ENCODE measurements around the gene MYO7B.

The MYO7B gene

GRCh38 chr2:127545796-127546195, 10.3 kb downstream of the MYO7B start (continued):
- TF ChIP-seq TSHZ2 (CRISPR knock-in tag; IDR thresholded peaks at IDR 0.05) (no peak), PPARA (CRISPR knock-in tag; IDR thresholded peaks at IDR 0.05; ENCODE audit: borderline replicate concordance) (no peak), SNAI2 (CRISPR knock-in tag; IDR thresholded peaks at IDR 0.05) (no peak), ZNF565 (CRISPR knock-in tag; conservative IDR thresholded peaks at IDR 0.05; ENCODE audit: low read depth) (no peak), GLIS3 (CRISPR knock-in tag; IDR thresholded peaks at IDR 0.05) (no peak), ZFP3 (CRISPR knock-in tag; IDR thresholded peaks at IDR 0.05) (no peak)

- no peak for ATAC-seq
- TF ChIP-seq CREB5 (CRISPR knock-in tag; IDR thresholded peaks at IDR 0.05; ENCODE audit: low read depth): no peak
- TF ChIP-seq BACH2 (CRISPR knock-in tag; IDR thresholded peaks at IDR 0.05; ENCODE audit: borderline replicate concordance): no peak
- no peak for TF ChIP-seq ZNF565 (CRISPR knock-in tag; conservative IDR thresholded peaks at IDR 0.05; ENCODE audit: low read depth)
- TF ChIP-seq ZFP30 (CRISPR knock-in tag; IDR thresholded peaks at IDR 0.05): no peak
- no peak for TF ChIP-seq ZFP3 (CRISPR knock-in tag; IDR thresholded peaks at IDR 0.05)
- TF ChIP-seq CSRNP3 (CRISPR knock-in tag; IDR thresholded peaks at IDR 0.05): no peak
- no peak for TF ChIP-seq ARNTL (CRISPR knock-in tag; IDR thresholded peaks at IDR 0.05; ENCODE audit: borderline replicate concordance, low read depth)
- TF ChIP-seq GLIS3 (CRISPR knock-in tag; IDR thresholded peaks at IDR 0.05): no peak
- TF ChIP-seq ESRRG (CRISPR knock-in tag; IDR thresholded peaks at IDR 0.05): no peak
- TF ChIP-seq ISL1 (CRISPR knock-in tag; IDR thresholded peaks at IDR 0.05): no peak
- no peak for TF ChIP-seq ZC3H10 (CRISPR knock-in tag; IDR thresholded peaks at IDR 0.05)
- TF ChIP-seq ZNF8 (CRISPR knock-in tag; IDR thresholded peaks at IDR 0.05): no peak
- no peak for TF ChIP-seq CSDC2 (CRISPR knock-in tag; IDR thresholded peaks at IDR 0.05)
- TF ChIP-seq TOX (CRISPR knock-in tag; IDR thresholded peaks at IDR 0.05; ENCODE audit: borderline replicate concordance): no peak
- no peak for TF ChIP-seq RARB (CRISPR knock-in tag; IDR thresholded peaks at IDR 0.05)
- no peak for TF ChIP-seq SNAI2 (CRISPR knock-in tag; IDR thresholded peaks at IDR 0.05)
- TF ChIP-seq OSR1 (CRISPR knock-in tag; IDR thresholded peaks at IDR 0.05): no peak
- no peak for TF ChIP-seq TCF4 (CRISPR knock-in tag; IDR thresholded peaks at IDR 0.05; ENCODE audit: borderline replicate concordance)
- no peak for TF ChIP-seq PPARA (CRISPR knock-in tag; IDR thresholded peaks at IDR 0.05; ENCODE audit: borderline replicate concordance)
Measured at GRCh38 chr2:127546797-127547196, 11.3 kb downstream of the MYO7B start.

GRCh38 chr2:127551221-127551930, 15.9 kb downstream of the MYO7B start:
- ATAC-seq: no peak
- no peak for TF ChIP-seq OSR1 (CRISPR knock-in tag; IDR thresholded peaks at IDR 0.05)
- TF ChIP-seq ZNF8 (CRISPR knock-in tag; IDR thresholded peaks at IDR 0.05): no peak
- TF ChIP-seq ARNTL (CRISPR knock-in tag; IDR thresholded peaks at IDR 0.05; ENCODE audit: borderline replicate concordance, low read depth): no peak

GRCh38 chr2:127552336-127552735, 16.9 kb downstream of the MYO7B start:
- TF ChIP-seq OSR1 (CRISPR knock-in tag; IDR thresholded peaks at IDR 0.05) (no peak), CREB5 (CRISPR knock-in tag; IDR thresholded peaks at IDR 0.05; ENCODE audit: low read depth) (no peak), PATZ1 (CRISPR knock-in tag; IDR thresholded peaks at IDR 0.05; ENCODE audit: borderline replicate concordance) (no peak), ZNF70 (CRISPR knock-in tag; IDR thresholded peaks at IDR 0.05) (no peak), ZNF565 (CRISPR knock-in tag; conservative IDR thresholded peaks at IDR 0.05; ENCODE audit: low read depth) (no peak), ZFP3 (CRISPR knock-in tag; IDR thresholded peaks at IDR 0.05) (no peak), ARNTL (CRISPR knock-in tag; IDR thresholded peaks at IDR 0.05; ENCODE audit: borderline replicate concordance, low read depth) (no peak), ZNF8 (CRISPR knock-in tag; IDR thresholded peaks at IDR 0.05) (no peak), TCF4 (CRISPR knock-in tag; IDR thresholded peaks at IDR 0.05; ENCODE audit: borderline replicate concordance) (no peak), PPARA (CRISPR knock-in tag; IDR thresholded peaks at IDR 0.05; ENCODE audit: borderline replicate concordance) (no peak), ESRRG (CRISPR knock-in tag; IDR thresholded peaks at IDR 0.05) (no peak), CSRNP3 (CRISPR knock-in tag; IDR thresholded peaks at IDR 0.05) (no peak), ISL1 (CRISPR knock-in tag; IDR thresholded peaks at IDR 0.05) (no peak)
- no peak for ATAC-seq

Data from SK-N-SH treated with all-trans-retinoic acid at 6 μM for 48 hours (cell line).